Spleen (tissue), 7 donors: ENCODE measurements around the gene CER1.

Source experiments
- POLR2A ChIP-seq, 3 donors: fragments of 450-650 bp; IDR thresholded peaks; one replicate each; pipeline ENCODE4 v1.5.1; 2017; ENCODE audit warnings: antibody characterized with exemption in 3 of 3, mild to moderate bottlenecking in 1 of 3
- POLR2AphosphoS5 ChIP-seq, 3 donors: sonication (generic); formaldehyde crosslinking; IDR thresholded peaks; one replicate each; pipeline ENCODE4 v1.5.1; 2017; ENCODE audit warnings: antibody characterized with exemption in 3 of 3
- TF ChIP-seq, protein P1 (sequence below), 11 experiments: fragments of 200-600 bp in 7 of 11; fragments of 450-650 bp in 4 of 11; sonication (generic) in 4 of 11; IDR thresholded peaks in 8 of 11; conservative IDR thresholded peaks in 3 of 11; 1 replicate in 7 of 11; 2 replicates in 4 of 11; pipeline versions ENCODE4 v1.4.0 to v1.8.0; 2016 to 2021; ENCODE audit warnings: antibody characterized with exemption in 11 of 11, inconsistent platforms in 4 of 11, mild to moderate bottlenecking in 1 of 11
- donor health status: DM: no; HTN: no; CAD: no; lungs with moderate emphysema.
- donor health status: DM: no; HTN: no; CAD: no.
- donor health status: DM: no; HTN: no; CAD: no.

DNA sequence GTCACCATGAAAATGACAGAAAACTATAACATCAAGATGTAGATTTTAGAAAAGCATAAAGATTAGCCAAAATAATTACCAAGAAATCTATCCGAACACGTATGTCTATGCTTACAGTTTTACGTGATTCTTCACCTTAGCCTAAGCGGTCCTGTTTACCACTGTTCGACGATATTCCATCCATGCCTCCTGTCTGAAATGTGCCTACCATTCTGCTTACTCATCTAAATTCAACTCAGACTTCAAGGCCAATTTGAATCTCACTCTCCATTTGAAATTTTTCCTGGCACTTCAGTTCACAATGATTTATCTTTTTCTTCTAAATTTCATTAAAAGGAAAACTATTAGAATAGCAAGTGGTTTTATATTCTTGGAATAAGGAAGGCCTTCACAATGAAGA is 44.7 kb downstream of the CER1 start:
- TF ChIP-seq, protein P1, sequence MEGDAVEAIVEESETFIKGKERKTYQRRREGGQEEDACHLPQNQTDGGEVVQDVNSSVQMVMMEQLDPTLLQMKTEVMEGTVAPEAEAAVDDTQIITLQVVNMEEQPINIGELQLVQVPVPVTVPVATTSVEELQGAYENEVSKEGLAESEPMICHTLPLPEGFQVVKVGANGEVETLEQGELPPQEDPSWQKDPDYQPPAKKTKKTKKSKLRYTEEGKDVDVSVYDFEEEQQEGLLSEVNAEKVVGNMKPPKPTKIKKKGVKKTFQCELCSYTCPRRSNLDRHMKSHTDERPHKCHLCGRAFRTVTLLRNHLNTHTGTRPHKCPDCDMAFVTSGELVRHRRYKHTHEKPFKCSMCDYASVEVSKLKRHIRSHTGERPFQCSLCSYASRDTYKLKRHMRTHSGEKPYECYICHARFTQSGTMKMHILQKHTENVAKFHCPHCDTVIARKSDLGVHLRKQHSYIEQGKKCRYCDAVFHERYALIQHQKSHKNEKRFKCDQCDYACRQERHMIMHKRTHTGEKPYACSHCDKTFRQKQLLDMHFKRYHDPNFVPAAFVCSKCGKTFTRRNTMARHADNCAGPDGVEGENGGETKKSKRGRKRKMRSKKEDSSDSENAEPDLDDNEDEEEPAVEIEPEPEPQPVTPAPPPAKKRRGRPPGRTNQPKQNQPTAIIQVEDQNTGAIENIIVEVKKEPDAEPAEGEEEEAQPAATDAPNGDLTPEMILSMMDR (IDR thresholded peaks at IDR 0.05 in 8 of 11, conservative IDR thresholded peaks at IDR 0.05 in 3 of 11): no peak
- TF ChIP-seq POLR2A (IDR thresholded peaks at IDR 0.05): no peak
- TF ChIP-seq POLR2AphosphoS5 (IDR thresholded peaks at IDR 0.05): no peak
